H9 (cell line): ENCODE results near the gene CAT. TPM values are rescaled to one million over a fixed set of nuclear protein-coding genes. Genes with fewer than 3 reads are reported as not detected.

Source experiments
- DNase-seq: peaks from one replicate; pipeline ENCODE4 v3.0.0-alpha.2; 2017
- H2AFZ ChIP-seq: one replicate; pipeline ENCODE4 v1.6.1; 2013; ENCODE audit warnings: mild to moderate bottlenecking, low read length, control low read depth, moderate library complexity
- H2AK5ac ChIP-seq: 2 replicates; pipeline ENCODE4 v1.6.1; 2013; ENCODE audit warnings: low read length, control low read depth, mixed read lengths; ENCODE audit not compliant: insufficient read length
- H2BK120ac ChIP-seq: one replicate; pipeline ENCODE4 v1.6.1; 2013; ENCODE audit warnings: low read depth, mild to moderate bottlenecking, low read length, control low read depth, inconsistent platforms; ENCODE audit not compliant: poor library complexity, severe bottlenecking
- H2BK12ac ChIP-seq: 2 replicates; pipeline ENCODE4 v1.6.1; 2013; ENCODE audit warnings: low read length, control low read depth, mixed read lengths, low read depth; ENCODE audit not compliant: insufficient read length
- H2BK15ac ChIP-seq: 2 replicates; pipeline ENCODE4 v1.6.1; 2013; ENCODE audit warnings: low read depth, low read length, control low read depth
- H2BK20ac ChIP-seq: one replicate; pipeline ENCODE4 v1.6.1; 2013; ENCODE audit warnings: low read depth, mild to moderate bottlenecking, low read length, control low read depth, inconsistent platforms; ENCODE audit not compliant: poor library complexity, severe bottlenecking
- H2BK5ac ChIP-seq: 2 replicates; pipeline ENCODE4 v1.6.1; 2013; ENCODE audit warnings: low read length, control low read depth, mixed read lengths; ENCODE audit not compliant: insufficient read length
- H3K14ac ChIP-seq: 2 replicates; pipeline ENCODE4 v1.6.1; 2013; ENCODE audit warnings: low read length, control low read depth; ENCODE audit not compliant: insufficient read depth
- H3K18ac ChIP-seq: 2 replicates; pipeline ENCODE4 v1.6.1; 2013; ENCODE audit warnings: low read depth, mild to moderate bottlenecking, mixed read lengths, low read length, control low read depth; ENCODE audit not compliant: insufficient read length
- H3K23ac ChIP-seq: 2 replicates; pipeline ENCODE4 v1.6.1; 2013; ENCODE audit warnings: low read length, control low read depth, mixed read lengths, low read depth; ENCODE audit not compliant: insufficient read length
- H3K23me2 ChIP-seq: 2 replicates; pipeline ENCODE4 v1.6.1; 2013; ENCODE audit warnings: low read depth, mild to moderate bottlenecking, mixed read lengths, low read length, control low read depth; ENCODE audit not compliant: insufficient read length, poor library complexity, severe bottlenecking
- H3K27ac ChIP-seq: 2 replicates; pipeline ENCODE4 v1.5.1; 2013; ENCODE audit warnings: low read length, control low read depth, mixed read lengths, low read depth; ENCODE audit not compliant: insufficient read length
- H3K27me3 ChIP-seq: 2 replicates; pipeline ENCODE4 v1.6.1; 2013; ENCODE audit warnings: low read length, control low read depth, inconsistent platforms; ENCODE audit not compliant: insufficient read depth
- H3K4ac ChIP-seq: 2 replicates; pipeline ENCODE4 v1.6.1; 2013; ENCODE audit warnings: low read depth, mild to moderate bottlenecking, control low read depth, inconsistent platforms, low read length, moderate library complexity
- H3K4me1 ChIP-seq: 2 replicates; pipeline ENCODE4 v1.6.1; 2013; ENCODE audit warnings: low read length, control low read depth, inconsistent platforms; ENCODE audit not compliant: insufficient read depth
- H3K4me2 ChIP-seq: 2 replicates; pipeline ENCODE4 v1.6.1; 2013; ENCODE audit warnings: low read length, control low read depth, mixed read lengths; ENCODE audit not compliant: insufficient read length, insufficient read depth
- H3K56ac ChIP-seq: 2 replicates; pipeline ENCODE4 v1.6.1; 2013; ENCODE audit warnings: low read depth, mild to moderate bottlenecking, mixed read lengths, low read length, control low read depth; ENCODE audit not compliant: insufficient read length
- H3K79me1 ChIP-seq: 2 replicates; pipeline ENCODE4 v1.6.1; 2013; ENCODE audit warnings: low read depth, mild to moderate bottlenecking, moderate library complexity, low read length, control low read depth, inconsistent platforms; ENCODE audit not compliant: insufficient read depth, poor library complexity, severe bottlenecking
- H3K79me2 ChIP-seq: 2 replicates; pipeline ENCODE4 v1.6.1; 2013; ENCODE audit warnings: low read length, control low read depth, inconsistent platforms; ENCODE audit not compliant: insufficient read depth
- H3K9ac ChIP-seq: 2 replicates; pipeline ENCODE4 v1.6.1; 2013; ENCODE audit warnings: low read length, control low read depth, mixed read lengths; ENCODE audit not compliant: insufficient read length; ENCODE audit errors: extremely low read depth
- H3K9me3 ChIP-seq: one replicate; pipeline ENCODE4 v1.6.1; 2013; ENCODE audit warnings: low read depth, low read length, inconsistent platforms; ENCODE audit not compliant: control insufficient read depth
- H3T11ph ChIP-seq: one replicate; pipeline ENCODE4 v1.6.1; 2013; ENCODE audit warnings: mild to moderate bottlenecking, low read length, control low read depth, inconsistent platforms
- H4K20me1 ChIP-seq: one replicate; pipeline ENCODE4 v1.6.1; 2013; ENCODE audit not compliant: control insufficient read depth, insufficient read length, insufficient read depth
- H4K5ac ChIP-seq: 2 replicates; pipeline ENCODE4 v1.6.1; 2013; ENCODE audit warnings: low read depth, mild to moderate bottlenecking, mixed read lengths, low read length, control low read depth; ENCODE audit not compliant: insufficient read length
- H4K8ac ChIP-seq: replicated peaks from 2 replicates; pipeline ENCODE4 v1.6.1; 2013; ENCODE audit warnings: low read length, control low read depth, mixed read lengths, low read depth; ENCODE audit not compliant: insufficient read length
- H4K91ac ChIP-seq: 2 replicates; pipeline ENCODE4 v1.6.1; 2013; ENCODE audit warnings: low read depth, mild to moderate bottlenecking, moderate library complexity, mixed read lengths, low read length, control low read depth; ENCODE audit not compliant: insufficient read length
- H3K27ac Mint-ChIP-seq, 3 experiments: 2 replicates in 2 of 3; 3 replicates in 1 of 3; pipeline ENCODE4 v1.8.0; 2020 to 2021; ENCODE audit warnings: mixed read lengths in 3 of 3, mild to moderate bottlenecking in 1 of 3, moderate library complexity in 1 of 3
- H3K27me3 Mint-ChIP-seq: 2 replicates; pipeline ENCODE4 v1.8.0; 2021; ENCODE audit warnings: low read depth, mild to moderate bottlenecking, moderate library complexity, mixed read lengths
- H3K36me3 Mint-ChIP-seq, 3 experiments: 2 replicates in 2 of 3; 3 replicates in 1 of 3; pipeline ENCODE4 v1.8.0; 2020 to 2021; ENCODE audit warnings: low read depth in 3 of 3, mixed read lengths in 3 of 3; ENCODE audit not compliant: insufficient read depth in 1 of 3
- H3K4me1 Mint-ChIP-seq, 2 experiments: 2 replicates each; pipeline ENCODE4 v1.8.0; 2020; ENCODE audit warnings: mixed read lengths in 2 of 2
- H3K4me3 Mint-ChIP-seq, 2 experiments: 2 replicates in 1 of 2; 3 replicates in 1 of 2; pipeline ENCODE4 v1.8.0; 2020 to 2021; ENCODE audit warnings: mild to moderate bottlenecking in 2 of 2, mixed read lengths in 2 of 2, moderate library complexity in 1 of 2
- H3K9me3 Mint-ChIP-seq, 2 experiments: 2 replicates in 1 of 2; 3 replicates in 1 of 2; pipeline ENCODE4 v1.8.0; 2020; ENCODE audit warnings: mild to moderate bottlenecking in 2 of 2, mixed read lengths in 2 of 2, moderate library complexity in 1 of 2
- WGBS: extraction: QIAGEN DNeasy Blood & Tissue Kit; methylation state at CpG from one replicate; pipeline ENCODE4 v1.1.7; 2013; ENCODE audit warnings: missing lambda C conversion rate, low lambda C conversion rate, mixed read lengths; ENCODE audit not compliant: insufficient read length; ENCODE audit errors: extremely low coverage; 5-methylcytosine and 5-hydroxymethylcytosine counted together
- total RNA-seq: library from RNA; stranded (reverse); gene quantifications from 2 replicates; pipeline ENCODE4 v1.2.1, GENCODE V29; 2021
- TF ChIP-seq, protein P1 (sequence below): fragments of 200-600 bp; sonication (generic); conservative IDR thresholded peaks from 3 replicates; pipeline ENCODE4 v1.8.0; 2021; ENCODE audit warnings: antibody characterized with exemption, mild to moderate bottlenecking

Gene CAT
- total RNA-seq, 1 experiment from 2014 or later = 9.9 TPM

DNA sequence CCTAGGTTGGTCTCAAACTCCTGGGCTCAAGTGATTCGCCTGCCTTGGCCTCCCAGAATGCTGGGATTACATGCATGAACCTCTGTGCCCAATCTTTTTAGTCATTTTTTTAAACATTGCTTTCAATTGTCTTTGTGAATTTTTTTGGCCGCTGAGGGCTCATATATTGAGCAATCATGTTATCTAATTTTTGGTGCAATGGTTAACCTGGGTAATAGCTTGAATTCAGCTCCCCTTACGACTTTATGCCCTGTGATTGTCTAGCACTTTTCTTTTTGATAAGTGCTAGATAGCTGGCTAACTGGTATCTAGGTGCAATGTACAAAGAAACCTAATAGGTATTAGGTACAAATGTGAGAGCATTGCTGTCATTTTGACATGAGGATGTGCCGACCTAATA is 35.3 kb upstream of the CAT start:
- H3K4ac ChIP-seq = no peak overlapping the region
- H3K18ac ChIP-seq = no peak overlapping the region
- TF ChIP-seq, protein P1, sequence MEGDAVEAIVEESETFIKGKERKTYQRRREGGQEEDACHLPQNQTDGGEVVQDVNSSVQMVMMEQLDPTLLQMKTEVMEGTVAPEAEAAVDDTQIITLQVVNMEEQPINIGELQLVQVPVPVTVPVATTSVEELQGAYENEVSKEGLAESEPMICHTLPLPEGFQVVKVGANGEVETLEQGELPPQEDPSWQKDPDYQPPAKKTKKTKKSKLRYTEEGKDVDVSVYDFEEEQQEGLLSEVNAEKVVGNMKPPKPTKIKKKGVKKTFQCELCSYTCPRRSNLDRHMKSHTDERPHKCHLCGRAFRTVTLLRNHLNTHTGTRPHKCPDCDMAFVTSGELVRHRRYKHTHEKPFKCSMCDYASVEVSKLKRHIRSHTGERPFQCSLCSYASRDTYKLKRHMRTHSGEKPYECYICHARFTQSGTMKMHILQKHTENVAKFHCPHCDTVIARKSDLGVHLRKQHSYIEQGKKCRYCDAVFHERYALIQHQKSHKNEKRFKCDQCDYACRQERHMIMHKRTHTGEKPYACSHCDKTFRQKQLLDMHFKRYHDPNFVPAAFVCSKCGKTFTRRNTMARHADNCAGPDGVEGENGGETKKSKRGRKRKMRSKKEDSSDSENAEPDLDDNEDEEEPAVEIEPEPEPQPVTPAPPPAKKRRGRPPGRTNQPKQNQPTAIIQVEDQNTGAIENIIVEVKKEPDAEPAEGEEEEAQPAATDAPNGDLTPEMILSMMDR = no peak
- H3K4me1 Mint-ChIP-seq = no peaks in the 10 kb centered on the region
- no peak overlapping the region for H4K5ac ChIP-seq
- no peak overlapping the region for H3K27ac Mint-ChIP-seq
- H3K36me3 Mint-ChIP-seq = peaks cover 0 to 3% (median 0%) of the 10 kb centered on the region in 3 experiments; a peak in 2 of 7 replicates
- WGBS = no CpG with 5 or more reads among the region's 4 CpGs
- H2BK15ac ChIP-seq = no peak overlapping the region
- no peaks in the 10 kb centered on the region for H3K4me1 ChIP-seq
- H4K91ac ChIP-seq = no peak overlapping the region
- peaks cover 0 to 4% of the 10 kb centered on the region in 2 experiments; a peak in 1 of 5 replicates for H3K9me3 Mint-ChIP-seq
- H3K27me3 Mint-ChIP-seq = peaks cover 20% of the 10 kb centered on the region
- H2BK120ac ChIP-seq = no peak overlapping the region
- H2BK20ac ChIP-seq = no peak overlapping the region
- DNase-seq = no peak
- H3K9me3 ChIP-seq = no peaks in the 10 kb centered on the region
- no peak overlapping the region for H3K56ac ChIP-seq
- no peak overlapping the region for H2AK5ac ChIP-seq
- no peaks in the 10 kb centered on the region for H3K79me1 ChIP-seq
- H3K9ac ChIP-seq = no peak overlapping the region
- H2BK5ac ChIP-seq = no peak overlapping the region
- H3K23me2 ChIP-seq = no peaks in the 10 kb centered on the region
- no peaks in the 10 kb centered on the region for H3K79me2 ChIP-seq
- no peak overlapping the region for H2BK12ac ChIP-seq
- H3K4me3 Mint-ChIP-seq = no peak overlapping the region
- H4K20me1 ChIP-seq = no peaks in the 10 kb centered on the region
- no peak overlapping the region for H3K27ac ChIP-seq
- H3K27me3 ChIP-seq = no peaks in the 10 kb centered on the region
- no peak overlapping the region for H4K8ac ChIP-seq
- H3T11ph ChIP-seq = no peak overlapping the region
- H2AFZ ChIP-seq = no peak overlapping the region
- H3K14ac ChIP-seq = no peak overlapping the region
- no peak overlapping the region for H3K23ac ChIP-seq
- H3K4me2 ChIP-seq = no peak overlapping the region
